HG03045 (cell line): ENCODE data around the gene KRTAP9-3.
"Not testable (repeated sequence)": the region's sequence is repeated elsewhere in the genome, so short reads cannot be mapped to it uniquely, and the experiment has no call there.

Experiments used
- ATAC-seq: cut with Tn5 transposase; IDR thresholded peaks from one replicate; pipeline ENCODE4 v1.9.1; 2021; ENCODE audit warnings: mild to moderate bottlenecking, moderate library complexity; ENCODE audit not compliant: unreplicated experiment

KRTAP9-3 gene

GRCh38 chr17:41249637-41250240 is 17.5 kb downstream of the KRTAP9-3 start, which contains the start of gene KRTAP9-4:
Gene KRTAP9-4, plus strand, starts transcription at chr17:41249687. Its CDS starts 34 bp downstream, at chr17:41249721.
- ATAC-seq = not testable (repeated sequence)

- ATAC-seq = no peak
Measured at GRCh38 chr17:41251261-41251660, 19.0 kb downstream of the KRTAP9-3 start.

GRCh38 chr17:41254861-41255260 is 22.6 kb downstream of the KRTAP9-3 start:
- no peak for ATAC-seq

GRCh38 chr17:41255381-41256290 is 23.4 kb downstream of the KRTAP9-3 start, which contains the start of gene KRTAP9-9:
Gene KRTAP9-9, plus strand, starts transcription at chr17:41255384.
- not testable (repeated sequence) for ATAC-seq

GRCh38 chr17:41256291-41256685 is 24.0 kb downstream of the KRTAP9-3 start:
- no peak for ATAC-seq

GRCh38 chr17:41258406-41258805 is 26.2 kb downstream of the KRTAP9-3 start:
- no peak for ATAC-seq

- ATAC-seq = no peak
Measured at GRCh38 chr17:41263212-41263611, 31.0 kb downstream of the KRTAP9-3 start.

- no peak for ATAC-seq
Measured at GRCh38 chr17:41264599-41264998, 32.4 kb downstream of the KRTAP9-3 start.

GRCh38 chr17:41265078-41265477 is 32.8 kb downstream of the KRTAP9-3 start, which contains the start of gene KRTAP9-6:
Gene KRTAP9-6, plus strand, starts transcription at chr17:41265378. Its CDS starts 0 bp downstream, at chr17:41265378.
- ATAC-seq = no peak

- ATAC-seq = no peak
Measured at GRCh38 chr17:41267711-41268110, 35.5 kb downstream of the KRTAP9-3 start.

GRCh38 chr17:41271323-41271722 is 39.1 kb downstream of the KRTAP9-3 start:
- not testable (repeated sequence) for ATAC-seq

- ATAC-seq = no peak
Measured at GRCh38 chr17:41271858-41272257, 39.6 kb downstream of the KRTAP9-3 start.

- not testable (repeated sequence) for ATAC-seq
Measured at GRCh38 chr17:41275648-41276190, 43.5 kb downstream of the KRTAP9-3 start, which contains the start of gene KRTAP9-7. Gene KRTAP9-7, plus strand, starts transcription at chr17:41275698. Its CDS starts 0 bp downstream, at chr17:41275698.

GRCh38 chr17:41278176-41278955 is 46.1 kb downstream of the KRTAP9-3 start:
- no peak for ATAC-seq
